IPS DF 6.9 (cell line): ENCODE measurements around the gene SNRPB2.

Experiments used
- DNase-seq: peaks from one replicate; pipeline ENCODE4 v3.0.0-alpha.2; 2013; ENCODE audit warnings: low read depth, low spot score
- H3K27ac ChIP-seq: one replicate; pipeline ENCODE4 v1.5.1; 2013; ENCODE audit warnings: low read length, control low read depth
- H3K27me3 ChIP-seq: 2 replicates; pipeline ENCODE4 v1.6.1; 2013; ENCODE audit warnings: mild to moderate bottlenecking, low read length; ENCODE audit not compliant: control insufficient read depth, insufficient read depth
- H3K36me3 ChIP-seq: 2 replicates; pipeline ENCODE4 v1.6.1; 2013; ENCODE audit warnings: low read length; ENCODE audit not compliant: control insufficient read depth, insufficient read depth
- H3K4me1 ChIP-seq: 2 replicates; pipeline ENCODE4 v1.6.1; 2013; ENCODE audit warnings: low read length; ENCODE audit not compliant: control insufficient read depth, insufficient read depth
- H3K4me3 ChIP-seq: 2 replicates; pipeline ENCODE4 v1.5.1; 2013; ENCODE audit warnings: mild to moderate bottlenecking, low read length
- H3K9me3 ChIP-seq: 2 replicates; pipeline ENCODE4 v1.6.1; 2013; ENCODE audit warnings: low read length, inconsistent platforms; ENCODE audit not compliant: control insufficient read depth, insufficient read depth
- WGBS: extraction: QIAGEN DNeasy Blood & Tissue Kit; methylation state at CpG from one replicate; pipeline ENCODE4 v1.1.7; 2013; ENCODE audit warnings: mixed read lengths, missing lambda C conversion rate; ENCODE audit not compliant: insufficient read length, insufficient coverage; 5-methylcytosine and 5-hydroxymethylcytosine counted together

Gene SNRPB2

GRCh38 chr20:16729080-16729479 is 746 bp upstream of the SNRPB2 start:
- 100% methylated on average over 1 of the region's 1 CpG for WGBS
- no peak for DNase-seq
- Histone ChIP-seq H3K4me3 (no peak overlapping the region), H3K36me3 (peaks cover 4% of the 10 kb centered on the region; the same call in 1 of the 2 replicates), H3K4me1 (no peaks in the 10 kb centered on the region; the same call in 1 of the 2 replicates), H3K27ac (no peak overlapping the region), H3K9me3 (no peaks in the 10 kb centered on the region), H3K27me3 (no peaks in the 10 kb centered on the region)

- Histone ChIP-seq H3K4me3 (no peak overlapping the region), H3K9me3 (no peaks in the 10 kb centered on the region), H3K27me3 (no peaks in the 10 kb centered on the region), H3K36me3 (peaks cover 4% of the 10 kb centered on the region; the same call in 1 of the 2 replicates), H3K27ac (no peak overlapping the region), H3K4me1 (no peaks in the 10 kb centered on the region; the same call in 1 of the 2 replicates)
- WGBS, result no CpG with 5 or more reads among the region's 4 CpGs
- no peak for DNase-seq
Observed at GRCh38 chr20:16732506-16733152, 2.8 kb downstream of the SNRPB2 start.

- no peak for DNase-seq
- H3K27me3 ChIP-seq, result no peaks in the 10 kb centered on the region
- no peaks in the 10 kb centered on the region for H3K4me1 ChIP-seq
- H3K9me3 ChIP-seq, result no peaks in the 10 kb centered on the region
- no peak overlapping the region for H3K27ac ChIP-seq
- no CpG with 5 or more reads among the region's 6 CpGs for WGBS
- H3K36me3 ChIP-seq, result no peaks in the 10 kb centered on the region; the same call in 1 of the 2 replicates
- no peak overlapping the region for H3K4me3 ChIP-seq
Observed at GRCh38 chr20:16740365-16741072, 10.7 kb downstream of the SNRPB2 start.

- no peaks in the 10 kb centered on the region for H3K9me3 ChIP-seq
- no peaks in the 10 kb centered on the region for H3K27me3 ChIP-seq
- no peaks in the 10 kb centered on the region for H3K4me1 ChIP-seq
- no CpG with 5 or more reads among the region's 3 CpGs for WGBS
- DNase-seq, result no peak
- H3K36me3 ChIP-seq, result no peaks in the 10 kb centered on the region
- no peak overlapping the region for H3K27ac ChIP-seq
- no peak overlapping the region for H3K4me3 ChIP-seq
Observed at GRCh38 chr20:16744178-16744807, 14.5 kb downstream of the SNRPB2 start.

GRCh38 chr20:16745204-16745603 is 15.4 kb downstream of the SNRPB2 start:
- no peak for DNase-seq
- no peak overlapping the region for H3K4me3 ChIP-seq
- H3K27ac ChIP-seq, result no peak overlapping the region
- no peaks in the 10 kb centered on the region for H3K36me3 ChIP-seq
- WGBS, result no CpG with 5 or more reads among the region's 5 CpGs
- H3K4me1 ChIP-seq, result peaks cover 1% of the 10 kb centered on the region; the same call in 1 of the 2 replicates
- no peaks in the 10 kb centered on the region for H3K27me3 ChIP-seq
- no peaks in the 10 kb centered on the region for H3K9me3 ChIP-seq

- Histone ChIP-seq H3K4me1 (peaks cover 1% of the 10 kb centered on the region; the same call in 1 of the 2 replicates), H3K27ac (no peak overlapping the region), H3K27me3 (no peaks in the 10 kb centered on the region), H3K36me3 (no peaks in the 10 kb centered on the region), H3K9me3 (no peaks in the 10 kb centered on the region), H3K4me3 (no peak overlapping the region)
- DNase-seq, result no peak
- no CpG with 5 or more reads among the region's 3 CpGs for WGBS
Observed at GRCh38 chr20:16747291-16747811, 17.5 kb downstream of the SNRPB2 start.

GRCh38 chr20:16748308-16748900 is 18.6 kb downstream of the SNRPB2 start, which contains the start of gene OTOR:
Gene OTOR (plus strand): TSS chr20:16748358. CDS start chr20:16748402, 44 bp downstream.
- no peak within 1 kb of the TSS for H3K27ac ChIP-seq
- no CpG with 5 or more reads among the region's 5 CpGs for WGBS

GRCh38 chr20:16749573-16749972 is 19.7 kb downstream of the SNRPB2 start:
- no peaks in the 10 kb centered on the region for H3K27me3 ChIP-seq
- no CpG with 5 or more reads among the region's 11 CpGs for WGBS
- no peak overlapping the region for H3K27ac ChIP-seq
- H3K9me3 ChIP-seq, result no peaks in the 10 kb centered on the region
- no peaks in the 10 kb centered on the region for H3K36me3 ChIP-seq
- DNase-seq, result no peak
- H3K4me1 ChIP-seq, result peaks cover 3% of the 10 kb centered on the region; the same call in 1 of the 2 replicates
- H3K4me3 ChIP-seq, result no peak overlapping the region

More at GRCh38 chr20:16748308-16748900, 18.6 kb downstream of the SNRPB2 start, which contains the start of gene OTOR:
- Histone ChIP-seq H3K4me3 (no peak within 1 kb of the TSS), H3K4me1 (peaks cover 3% of the 10 kb centered on the region; the same call in 1 of the 2 replicates), H3K9me3 (no peaks in the 10 kb centered on the region), H3K27me3 (no peaks in the 10 kb centered on the region), H3K36me3 (no peaks in the 10 kb centered on the region)
- no peak for DNase-seq

- H3K36me3 ChIP-seq, result no peaks in the 10 kb centered on the region
- no peaks in the 10 kb centered on the region for H3K9me3 ChIP-seq
- H3K27me3 ChIP-seq, result no peaks in the 10 kb centered on the region
- H3K4me1 ChIP-seq, result peaks cover 3% of the 10 kb centered on the region; the same call in 1 of the 2 replicates
- no peak for DNase-seq
- no CpG with 5 or more reads among the region's 1 CpG for WGBS
- H3K27ac ChIP-seq, result no peak overlapping the region
- H3K4me3 ChIP-seq, result no peak overlapping the region
Observed at GRCh38 chr20:16752082-16752481, 22.3 kb downstream of the SNRPB2 start.

- no peak for DNase-seq
- H3K4me3 ChIP-seq, result no peak overlapping the region
- no peaks in the 10 kb centered on the region for H3K36me3 ChIP-seq
- H3K27me3 ChIP-seq, result no peaks in the 10 kb centered on the region
- no peaks in the 10 kb centered on the region for H3K9me3 ChIP-seq
- peaks cover 3% of the 10 kb centered on the region; the same call in 1 of the 2 replicates for H3K4me1 ChIP-seq
- no peak overlapping the region for H3K27ac ChIP-seq
Observed at GRCh38 chr20:16752901-16753300, 23.1 kb downstream of the SNRPB2 start.
